Liver (tissue), 9 donors: Measurements from ENCODE around the gene ADCY2. TPM values are rescaled to one million over a fixed set of nuclear protein-coding genes. Genes with fewer than 3 reads are reported as not detected.

Experiments used
- DNase-seq: peaks from one replicate; pipeline ENCODE4 v3.0.0-alpha.2; 2017; ENCODE audit warnings: low spot score
- H3K27ac ChIP-seq, 2 donors: one replicate each; pipeline ENCODE4 v1.7.0; 2013; ENCODE audit warnings: inconsistent platforms in 2 of 2, low read length in 2 of 2, control low read depth in 1 of 2, low read depth in 1 of 2, mild to moderate bottlenecking in 1 of 2
- H3K27me3 ChIP-seq, 4 donors: one replicate each; pipeline versions ENCODE4 v1.6.1 to v1.7.0; 2013; ENCODE audit warnings: low read length in 3 of 4, inconsistent platforms in 1 of 4, mild to moderate bottlenecking in 1 of 4, moderate library complexity in 1 of 4; ENCODE audit not compliant: control insufficient read depth in 4 of 4, insufficient read depth in 4 of 4
- H3K36me3 ChIP-seq, 4 donors: one replicate each; pipeline versions ENCODE4 v1.6.1 to v1.7.0; 2013; ENCODE audit warnings: low read length in 3 of 4, mild to moderate bottlenecking in 3 of 4, low read depth in 1 of 4, moderate library complexity in 1 of 4; ENCODE audit not compliant: control insufficient read depth in 4 of 4, insufficient read depth in 3 of 4
- H3K4me1 ChIP-seq, 4 donors: one replicate each; pipeline versions ENCODE4 v1.6.1 to v1.7.0; 2013; ENCODE audit warnings: low read length in 3 of 4, mild to moderate bottlenecking in 3 of 4, moderate library complexity in 1 of 4; ENCODE audit not compliant: control insufficient read depth in 4 of 4, insufficient read depth in 4 of 4
- H3K4me3 ChIP-seq, 3 donors: one replicate each; pipeline versions ENCODE4 v1.6.1 to v1.7.0; 2013; ENCODE audit warnings: low read length in 3 of 3, control low read depth in 1 of 3, low read depth in 1 of 3, mild to moderate bottlenecking in 1 of 3
- H3K9ac ChIP-seq, 2 donors: one replicate each; pipeline ENCODE4 v1.7.0; 2013; ENCODE audit warnings: low read length in 2 of 2, mild to moderate bottlenecking in 2 of 2, moderate library complexity in 2 of 2, control low read depth in 1 of 2, low read depth in 1 of 2
- H3K9me3 ChIP-seq, 4 donors: one replicate each; pipeline versions ENCODE4 v1.6.1 to v1.7.0; 2013; ENCODE audit warnings: low read length in 3 of 4; ENCODE audit not compliant: control insufficient read depth in 4 of 4
- CTCF ChIP-seq: fragments of 150-350 bp; IDR thresholded peaks from 2 replicates; pipeline ENCODE4 v1.5.1; 2017; ENCODE audit warnings: improper control_type of control experiment, low read depth, low read length; ENCODE audit not compliant: missing input control
- EGR1 ChIP-seq, 2 donors: IDR thresholded peaks; 2 replicates each; pipeline ENCODE4 v1.6.1; 2016 to 2018; ENCODE audit warnings: antibody characterized with exemption in 2 of 2, low read depth in 2 of 2
- FOXA1 ChIP-seq: IDR thresholded peaks from 2 replicates; pipeline ENCODE4 v1.6.1; 2016; ENCODE audit warnings: antibody characterized with exemption
- GABPA ChIP-seq, 2 donors: IDR thresholded peaks in 1 of 2; conservative IDR thresholded peaks in 1 of 2; 2 replicates each; pipeline ENCODE4 v1.6.1; 2016; ENCODE audit warnings: antibody characterized with exemption in 2 of 2, mild to moderate bottlenecking in 1 of 2, moderate library complexity in 1 of 2
- HNF4A ChIP-seq, 2 donors: conservative IDR thresholded peaks; 2 replicates each; pipeline ENCODE4 v1.6.1; 2016; ENCODE audit warnings: antibody characterized with exemption in 2 of 2, mild to moderate bottlenecking in 2 of 2
- HNF4G ChIP-seq: IDR thresholded peaks from 2 replicates; pipeline ENCODE4 v1.6.1; 2016; ENCODE audit warnings: antibody characterized with exemption
- JUND ChIP-seq, 2 donors: IDR thresholded peaks; 2 replicates each; pipeline ENCODE4 v1.6.1; 2016; ENCODE audit warnings: antibody characterized with exemption in 2 of 2
- MAX ChIP-seq: IDR thresholded peaks from 2 replicates; pipeline ENCODE4 v1.6.1; 2016; ENCODE audit warnings: antibody characterized with exemption
- NR2F2 ChIP-seq: IDR thresholded peaks from 2 replicates; pipeline ENCODE4 v1.6.1; 2016; ENCODE audit warnings: antibody characterized with exemption
- RAD21 ChIP-seq, 2 donors: IDR thresholded peaks; 2 replicates each; pipeline ENCODE4 v1.6.1; 2016; ENCODE audit warnings: antibody characterized with exemption in 2 of 2, mild to moderate bottlenecking in 2 of 2
- REST ChIP-seq: IDR thresholded peaks from 2 replicates; pipeline ENCODE4 v1.6.1; 2016; ENCODE audit warnings: antibody characterized with exemption, mild to moderate bottlenecking
- RXRA ChIP-seq, 2 donors: IDR thresholded peaks; 2 replicates each; pipeline ENCODE4 v1.6.1; 2017 to 2018; ENCODE audit warnings: antibody characterized with exemption in 2 of 2, mild to moderate bottlenecking in 1 of 2
- SP1 ChIP-seq: IDR thresholded peaks from 2 replicates; pipeline ENCODE4 v1.6.1; 2018; ENCODE audit warnings: antibody characterized with exemption, mild to moderate bottlenecking
- TAF1 ChIP-seq: conservative IDR thresholded peaks from 2 replicates; pipeline ENCODE4 v1.6.1; 2016; ENCODE audit warnings: antibody characterized with exemption, mild to moderate bottlenecking
- YY1 ChIP-seq: IDR thresholded peaks from 2 replicates; pipeline ENCODE4 v1.6.1; 2016; ENCODE audit warnings: antibody characterized with exemption, mild to moderate bottlenecking
- ZBTB33 ChIP-seq: IDR thresholded peaks from 2 replicates; pipeline ENCODE4 v1.6.1; 2016; ENCODE audit warnings: antibody characterized with exemption
- WGBS: extraction: QIAGEN DNeasy Blood & Tissue Kit; methylation state at CpG from one replicate; pipeline ENCODE4 v1.1.7; 2013; 5-methylcytosine and 5-hydroxymethylcytosine counted together
- polyA plus RNA-seq, 2 donors: library from polyadenylated mRNA; stranded (reverse) in 1 of 2; unstranded in 1 of 2; fragments of 200-250 nt in 1 of 2; fragments of >200 nt in 1 of 2; fragmentation: Nextera tagmentation in 1 of 2; extraction: Ambion mirVana in 1 of 2; gene quantifications; one replicate each; pipeline versions ENCODE4 v1.2.1 to v1.2.3, GENCODE V29; 2013 to 2015
- total RNA-seq, 2 donors: library from RNA; depleted of rRNA; stranded (reverse); fragments of >200 nt; gene quantifications; one replicate each; pipeline ENCODE4 v1.2.3, GENCODE V29; 2014
- donor health status: healthy.
- donor health status: healthy.
- donor health status: healthy.
- donor health status: healthy.
- donor health status: healthy.

The ADCY2 gene
- total and polyA plus RNA-seq, 4 donors: not detected

- Histone ChIP-seq H3K9ac (no peak overlapping the region), H3K27ac (no peak overlapping the region), H3K9me3 (no peaks in the 10 kb centered on the region), H3K27me3 (no peaks in the 10 kb centered on the region), H3K4me3 (no peak overlapping the region), H3K36me3 (no peaks in the 10 kb centered on the region), H3K4me1 (no peaks in the 10 kb centered on the region)
- 44% methylated on average over 2 of the region's 2 CpGs for WGBS
- DNase-seq: no peak
- TF ChIP-seq GABPA (IDR thresholded peaks at IDR 0.05 in 1 of 2, conservative IDR thresholded peaks at IDR 0.05 in 1 of 2): no peak
- TF ChIP-seq FOXA1: no peak
- TF ChIP-seq ZBTB33: no peak
- no peak for TF ChIP-seq SP1
- no peak for TF ChIP-seq RXRA (IDR thresholded peaks at IDR 0.05)
Observed at GRCh38 chr5:7616897-7617296, 221.0 kb downstream of the ADCY2 start.

DNA sequence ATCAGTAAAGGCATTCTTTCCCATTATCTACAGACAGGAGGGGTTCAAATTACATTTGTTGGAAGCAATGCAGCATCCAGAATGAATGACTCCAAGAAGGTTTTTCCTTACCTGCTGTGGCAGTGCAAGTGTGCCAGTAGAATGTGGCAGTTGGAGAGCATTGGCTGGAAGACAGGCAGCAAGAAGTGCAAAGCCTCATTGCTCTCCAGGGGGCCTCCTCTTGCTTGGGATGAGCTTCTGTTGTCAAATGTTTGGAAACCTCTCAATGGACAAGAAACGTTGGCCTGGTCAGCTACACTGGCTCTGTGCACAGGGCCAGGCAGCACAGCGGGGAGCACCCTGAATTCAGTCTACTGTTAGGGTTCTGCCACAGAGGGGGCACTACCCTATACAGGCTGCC is 226.6 kb downstream of the ADCY2 start:
- H3K27me3 ChIP-seq: no peaks in the 10 kb centered on the region
- H3K9ac ChIP-seq: no peak overlapping the region
- TF ChIP-seq CTCF: no peak
- no peak for TF ChIP-seq RAD21 (IDR thresholded peaks at IDR 0.05)
- TF ChIP-seq MAX: no peak
- TF ChIP-seq EGR1 (IDR thresholded peaks at IDR 0.05; ENCODE audit: low read depth in 2 of 2): no peak
- TF ChIP-seq REST: no peak
- TF ChIP-seq YY1: no peak
- no peak for TF ChIP-seq SP1
- no peak for TF ChIP-seq NR2F2
- no peak for TF ChIP-seq TAF1
- no peak for TF ChIP-seq HNF4A (conservative IDR thresholded peaks at IDR 0.05)
- no peak for TF ChIP-seq JUND (IDR thresholded peaks at IDR 0.05)
- no peak for TF ChIP-seq GABPA (IDR thresholded peaks at IDR 0.05 in 1 of 2, conservative IDR thresholded peaks at IDR 0.05 in 1 of 2)
- TF ChIP-seq FOXA1: no peak
- no peak for TF ChIP-seq HNF4G
- TF ChIP-seq ZBTB33: no peak
- no peaks in the 10 kb centered on the region for H3K9me3 ChIP-seq
- no peaks in the 10 kb centered on the region for H3K4me1 ChIP-seq
- DNase-seq: no peak
- H3K27ac ChIP-seq: no peak overlapping the region
- no peaks in the 10 kb centered on the region for H3K36me3 ChIP-seq
- no peak overlapping the region for H3K4me3 ChIP-seq
- 56% methylated on average over 2 of the region's 2 CpGs for WGBS
